ENCODE measurements around the gene CHCHD1.
A peak's percentile ranks its signal among the peaks of the same experiment; 100 is the strongest.
"Not testable (repeated sequence)": the region's sequence is repeated elsewhere in the genome, so short reads cannot be mapped to it uniquely, and the experiment has no call there.

Gene CHCHD1

GRCh38 chr10:73814276-73814895 lies 32.5 kb downstream of the CHCHD1 start:
- no peak for DNase-seq

- DNase-seq = peak; percentile 14
Observed at GRCh38 chr10:73814896-73815718, 33.3 kb downstream of the CHCHD1 start.

- no peak for DNase-seq
Observed at GRCh38 chr10:73815719-73816030, 33.8 kb downstream of the CHCHD1 start.

- no peak for DNase-seq
Observed at GRCh38 chr10:73816917-73817729, 35.3 kb downstream of the CHCHD1 start.

- DNase-seq = no peak
Observed at GRCh38 chr10:73817826-73818225, 36.0 kb downstream of the CHCHD1 start.

- no peak for DNase-seq
Observed at GRCh38 chr10:73818402-73818801, 36.6 kb downstream of the CHCHD1 start.

- DNase-seq = no peak
Observed at GRCh38 chr10:73819081-73819480, 37.2 kb downstream of the CHCHD1 start.

GRCh38 chr10:73819513-73820093 lies 37.8 kb downstream of the CHCHD1 start:
- no peak for DNase-seq

GRCh38 chr10:73823391-73823790 lies 41.5 kb downstream of the CHCHD1 start:
- DNase-seq = no peak

GRCh38 chr10:73824146-73824725 lies 42.4 kb downstream of the CHCHD1 start:
- no peak for DNase-seq

- no peak for DNase-seq
Observed at GRCh38 chr10:73827346-73828089, 45.7 kb downstream of the CHCHD1 start.

- no peak for DNase-seq
Observed at GRCh38 chr10:73828161-73828560, 46.3 kb downstream of the CHCHD1 start.

GRCh38 chr10:73829090-73829489 lies 47.2 kb downstream of the CHCHD1 start:
- DNase-seq = not testable (repeated sequence)

Measured in activated CD4-positive, alpha-beta T cell treated with anti-CD3 and anti-CD28 coated beads, Interleukin-2, amount 50 U/mL, for 16 hours (primary cell).